ENCODE data around the gene HES1.

Gene HES1

GRCh38 chr3:194112120-194113106 lies 23.5 kb upstream of the HES1 start:
- no peak overlapping the region for H3K4me3 ChIP-seq (ENCODE audit: low read depth, low read length)
- peaks cover 7% of the 10 kb centered on the region for H3K4me1 ChIP-seq
- TF ChIP-seq, protein P1, sequence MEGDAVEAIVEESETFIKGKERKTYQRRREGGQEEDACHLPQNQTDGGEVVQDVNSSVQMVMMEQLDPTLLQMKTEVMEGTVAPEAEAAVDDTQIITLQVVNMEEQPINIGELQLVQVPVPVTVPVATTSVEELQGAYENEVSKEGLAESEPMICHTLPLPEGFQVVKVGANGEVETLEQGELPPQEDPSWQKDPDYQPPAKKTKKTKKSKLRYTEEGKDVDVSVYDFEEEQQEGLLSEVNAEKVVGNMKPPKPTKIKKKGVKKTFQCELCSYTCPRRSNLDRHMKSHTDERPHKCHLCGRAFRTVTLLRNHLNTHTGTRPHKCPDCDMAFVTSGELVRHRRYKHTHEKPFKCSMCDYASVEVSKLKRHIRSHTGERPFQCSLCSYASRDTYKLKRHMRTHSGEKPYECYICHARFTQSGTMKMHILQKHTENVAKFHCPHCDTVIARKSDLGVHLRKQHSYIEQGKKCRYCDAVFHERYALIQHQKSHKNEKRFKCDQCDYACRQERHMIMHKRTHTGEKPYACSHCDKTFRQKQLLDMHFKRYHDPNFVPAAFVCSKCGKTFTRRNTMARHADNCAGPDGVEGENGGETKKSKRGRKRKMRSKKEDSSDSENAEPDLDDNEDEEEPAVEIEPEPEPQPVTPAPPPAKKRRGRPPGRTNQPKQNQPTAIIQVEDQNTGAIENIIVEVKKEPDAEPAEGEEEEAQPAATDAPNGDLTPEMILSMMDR (IDR thresholded peaks at IDR 0.05): no peak
- no peaks in the 10 kb centered on the region for H3K27me3 ChIP-seq (ENCODE audit: control insufficient read depth, insufficient read depth, low read length)
- H3K9me3 ChIP-seq (ENCODE audit: control insufficient read depth, low read length): no peaks in the 10 kb centered on the region
- H3K4me2 ChIP-seq (ENCODE audit: low read length): peak overlapping the region; percentile 16
- H3K36me3 ChIP-seq (ENCODE audit: control insufficient read depth, insufficient read depth, low read length): no peaks in the 10 kb centered on the region
- no peak overlapping the region for H3K9ac ChIP-seq
- no peak overlapping the region for H2AFZ ChIP-seq
- no peak overlapping the region for H3K27ac ChIP-seq
- no peaks in the 10 kb centered on the region for H3K79me2 ChIP-seq

DNA sequence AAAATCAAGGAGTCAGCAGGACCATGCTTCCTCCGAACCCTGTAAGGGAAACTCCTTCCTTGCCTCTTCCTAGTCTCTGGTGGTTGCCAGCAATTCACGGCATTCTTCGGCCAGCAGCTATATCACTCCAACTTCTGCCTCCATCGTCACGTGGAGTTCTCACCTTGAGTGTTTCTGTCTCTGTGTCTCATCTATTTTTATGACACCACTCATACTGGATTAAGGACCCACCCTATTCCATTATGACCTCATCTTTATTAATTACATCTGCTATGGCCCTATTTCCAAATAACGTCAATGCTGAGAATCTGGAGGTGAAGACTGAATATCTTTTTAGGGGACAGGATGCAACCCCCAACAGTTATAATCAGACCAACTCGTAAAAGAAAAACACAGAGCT lies 21.8 kb upstream of the HES1 start:
- Histone ChIP-seq H3K36me3 (ENCODE audit: control insufficient read depth, insufficient read depth, low read length) (no peaks in the 10 kb centered on the region), H3K4me1 (peaks cover 7% of the 10 kb centered on the region), H3K9ac (no peak overlapping the region), H2AFZ (no peak overlapping the region), H3K27me3 (ENCODE audit: control insufficient read depth, insufficient read depth, low read length) (no peaks in the 10 kb centered on the region), H3K4me3 (ENCODE audit: low read depth, low read length) (no peak overlapping the region), H3K27ac (no peak overlapping the region), H3K9me3 (ENCODE audit: control insufficient read depth, low read length) (no peaks in the 10 kb centered on the region), H3K79me2 (no peaks in the 10 kb centered on the region), H3K4me2 (ENCODE audit: low read length) (no peak overlapping the region)
- TF ChIP-seq, protein P1 (IDR thresholded peaks at IDR 0.05): no peak

DNA sequence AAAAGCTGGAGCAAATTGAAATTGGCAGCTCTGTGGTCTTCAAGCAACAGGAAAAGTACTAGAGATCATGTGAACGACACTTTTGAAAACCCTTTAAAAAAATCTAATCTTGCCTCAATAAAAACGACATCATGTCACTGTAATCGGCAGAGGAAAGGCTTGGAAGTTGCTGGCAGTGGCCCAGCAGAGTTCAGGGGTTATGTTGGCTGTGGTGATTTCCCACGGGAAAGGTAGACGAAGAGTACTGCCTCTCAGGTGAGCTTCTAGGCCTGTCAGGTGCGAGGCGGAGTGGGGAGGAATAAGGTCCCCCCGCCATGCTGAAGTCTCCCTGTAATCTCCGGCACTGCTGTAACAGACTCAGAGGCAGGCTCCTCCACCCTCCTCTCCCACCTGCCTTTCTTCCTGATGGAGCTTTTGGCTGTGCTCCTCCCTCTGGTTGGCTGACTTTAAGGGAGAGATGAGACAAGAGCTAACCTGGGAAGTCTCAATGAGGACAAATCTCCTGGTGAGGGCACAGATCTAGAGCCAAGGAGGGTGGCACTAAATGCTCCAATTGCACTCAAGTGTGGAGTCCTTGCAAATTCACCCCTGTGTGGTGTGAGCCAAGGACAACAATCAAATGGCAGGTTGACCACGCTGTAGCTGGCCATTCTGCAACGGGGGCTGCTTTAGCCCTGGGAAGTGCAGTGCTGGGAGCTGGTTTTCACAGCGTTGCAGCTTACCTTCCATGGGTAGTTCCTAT lies 18.7 kb upstream of the HES1 start:
- H3K36me3 ChIP-seq (ENCODE audit: control insufficient read depth, insufficient read depth, low read length): no peaks in the 10 kb centered on the region
- H3K79me2 ChIP-seq: no peaks in the 10 kb centered on the region
- TF ChIP-seq, protein P1 (IDR thresholded peaks at IDR 0.05): no peak
- H3K4me2 ChIP-seq (ENCODE audit: low read length): no peak overlapping the region
- no peak overlapping the region for H2AFZ ChIP-seq
- no peak overlapping the region for H3K4me3 ChIP-seq (ENCODE audit: low read depth, low read length)
- H3K27ac ChIP-seq: no peak overlapping the region
- H3K4me1 ChIP-seq: peaks cover 6% of the 10 kb centered on the region
- no peaks in the 10 kb centered on the region for H3K9me3 ChIP-seq (ENCODE audit: control insufficient read depth, low read length)
- no peaks in the 10 kb centered on the region for H3K27me3 ChIP-seq (ENCODE audit: control insufficient read depth, insufficient read depth, low read length)
- H3K9ac ChIP-seq: no peak overlapping the region

DNA sequence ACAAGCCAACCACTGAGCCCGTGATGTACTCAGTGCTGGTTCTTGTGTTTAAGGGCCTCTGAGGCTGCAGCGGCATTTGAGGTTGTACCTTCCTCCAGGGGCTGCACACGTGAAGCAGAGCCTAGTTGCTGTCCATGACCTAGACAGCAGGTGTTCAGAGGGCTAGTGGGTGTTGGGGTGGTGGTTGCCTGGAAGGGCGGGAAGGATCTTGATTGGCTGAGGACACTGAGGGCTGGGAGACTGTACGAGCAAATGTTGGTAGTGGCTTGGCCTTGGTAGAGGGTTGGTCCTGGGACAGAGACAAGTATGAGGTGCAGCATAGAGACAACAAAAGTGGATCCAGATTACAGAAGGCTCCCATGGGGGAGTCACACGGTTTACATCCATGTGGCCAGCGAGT lies 17.0 kb upstream of the HES1 start:
- Histone ChIP-seq H3K9ac (no peak overlapping the region), H3K27me3 (ENCODE audit: control insufficient read depth, insufficient read depth, low read length) (no peaks in the 10 kb centered on the region), H3K36me3 (ENCODE audit: control insufficient read depth, insufficient read depth, low read length) (no peaks in the 10 kb centered on the region), H3K4me3 (ENCODE audit: low read depth, low read length) (no peak overlapping the region), H3K27ac (no peak overlapping the region), H3K9me3 (ENCODE audit: control insufficient read depth, low read length) (no peaks in the 10 kb centered on the region), H2AFZ (no peak overlapping the region), H3K4me2 (ENCODE audit: low read length) (no peak overlapping the region), H3K4me1 (no peaks in the 10 kb centered on the region), H3K79me2 (no peaks in the 10 kb centered on the region)
- TF ChIP-seq, protein P1 (IDR thresholded peaks at IDR 0.05): no peak
